Astrocyte of the spinal cord (primary cell): ENCODE measurements around the gene TMEM234.
A peak's percentile ranks its signal among the peaks of the same experiment; 100 is the strongest.

Experiments used
- DNase-seq: peaks from one replicate; pipeline ENCODE4 v3.0.0; 2011; ENCODE audit warnings: low read depth, low spot score
- H3K4me3 ChIP-seq: 2 replicates; pipeline ENCODE4 v1.5.1; 2011; ENCODE audit warnings: low read depth, mild to moderate bottlenecking, low read length, moderate library complexity
- in situ Hi-C: cut with HindIII; loops from 2 replicates; pipeline ENCODE4 v1.10.0; 2017; ENCODE audit warnings: low sequenced_read_pairs
- TF ChIP-seq, protein P1 (sequence below): IDR thresholded peaks from 2 replicates; pipeline ENCODE4 v1.5.1; 2012; ENCODE audit warnings: low read depth, mild to moderate bottlenecking, low read length, inconsistent platforms

Gene TMEM234

DNA sequence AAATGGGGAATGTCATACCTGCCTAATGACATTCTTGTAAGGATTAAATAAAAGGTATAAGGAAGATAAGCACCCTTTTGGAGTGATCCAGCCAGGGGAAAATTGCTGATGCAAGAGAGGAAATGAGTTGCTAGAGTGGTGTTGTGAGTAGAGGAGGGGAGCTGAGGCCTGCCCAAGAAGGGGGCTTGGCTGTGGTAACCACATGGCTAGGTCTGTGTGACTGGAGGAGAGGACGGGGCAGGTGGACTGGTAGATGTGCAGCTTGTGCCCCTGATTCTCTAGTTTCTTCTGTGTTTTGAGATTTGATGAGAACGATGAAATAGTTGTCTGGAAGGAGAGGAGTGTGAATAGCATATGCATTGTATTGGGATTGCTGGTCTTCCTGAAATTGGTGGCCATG is 36.1 kb downstream of the TMEM234 start:
- in situ Hi-C loops = no loop called here
- no peak overlapping the region for H3K4me3 ChIP-seq

DNA sequence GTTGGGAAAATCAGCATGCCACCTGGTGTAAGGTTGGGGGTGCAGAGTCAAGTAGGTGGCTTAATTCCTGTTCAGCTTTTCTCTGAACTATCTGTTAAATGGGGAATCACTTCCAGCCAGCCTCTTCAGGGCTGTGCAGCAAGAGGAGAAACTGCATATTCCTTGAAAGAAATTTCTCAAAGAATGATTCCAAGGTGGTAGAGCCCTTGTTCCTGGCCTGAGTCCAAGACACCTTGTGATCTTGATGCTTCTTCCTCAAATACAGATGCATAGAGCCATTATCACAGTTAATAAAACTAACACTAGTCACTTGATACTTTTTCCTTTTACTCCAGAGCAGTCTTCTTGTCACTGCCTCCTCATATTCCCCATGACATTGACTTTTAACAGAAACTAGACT is 37.5 kb downstream of the TMEM234 start:
- in situ Hi-C loops = no loop called here
- no peak overlapping the region for H3K4me3 ChIP-seq
- no peak for DNase-seq
- TF ChIP-seq, protein P1, sequence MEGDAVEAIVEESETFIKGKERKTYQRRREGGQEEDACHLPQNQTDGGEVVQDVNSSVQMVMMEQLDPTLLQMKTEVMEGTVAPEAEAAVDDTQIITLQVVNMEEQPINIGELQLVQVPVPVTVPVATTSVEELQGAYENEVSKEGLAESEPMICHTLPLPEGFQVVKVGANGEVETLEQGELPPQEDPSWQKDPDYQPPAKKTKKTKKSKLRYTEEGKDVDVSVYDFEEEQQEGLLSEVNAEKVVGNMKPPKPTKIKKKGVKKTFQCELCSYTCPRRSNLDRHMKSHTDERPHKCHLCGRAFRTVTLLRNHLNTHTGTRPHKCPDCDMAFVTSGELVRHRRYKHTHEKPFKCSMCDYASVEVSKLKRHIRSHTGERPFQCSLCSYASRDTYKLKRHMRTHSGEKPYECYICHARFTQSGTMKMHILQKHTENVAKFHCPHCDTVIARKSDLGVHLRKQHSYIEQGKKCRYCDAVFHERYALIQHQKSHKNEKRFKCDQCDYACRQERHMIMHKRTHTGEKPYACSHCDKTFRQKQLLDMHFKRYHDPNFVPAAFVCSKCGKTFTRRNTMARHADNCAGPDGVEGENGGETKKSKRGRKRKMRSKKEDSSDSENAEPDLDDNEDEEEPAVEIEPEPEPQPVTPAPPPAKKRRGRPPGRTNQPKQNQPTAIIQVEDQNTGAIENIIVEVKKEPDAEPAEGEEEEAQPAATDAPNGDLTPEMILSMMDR = no peak

More for the DNA sequence above, 36.1 kb downstream of the TMEM234 start:
- TF ChIP-seq, protein P1 = no peak
- DNase-seq = no peak

DNA sequence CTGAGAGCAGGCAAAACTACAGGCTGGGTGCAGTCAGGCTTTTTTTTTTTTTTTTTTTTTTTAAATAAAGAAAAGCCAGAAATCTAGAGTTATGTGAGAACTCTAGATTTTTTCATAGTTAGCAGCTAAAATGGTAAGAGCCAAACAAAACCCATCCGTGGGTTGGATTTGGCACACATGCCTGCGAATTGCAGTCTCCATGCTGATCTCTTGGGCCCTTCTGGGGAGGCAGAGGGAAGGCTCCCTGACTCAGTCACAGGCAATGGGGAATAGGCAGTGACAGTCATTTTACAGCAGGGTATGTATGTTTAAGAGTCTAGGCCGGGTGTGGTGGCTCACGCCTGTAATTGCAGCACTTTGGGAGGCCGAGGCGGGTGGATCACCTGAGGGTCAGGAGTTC is 40.1 kb downstream of the TMEM234 start:
- in situ Hi-C loops = no loop called here
- no peak overlapping the region for H3K4me3 ChIP-seq
- TF ChIP-seq, protein P1 = no peak
- no peak for DNase-seq

DNA sequence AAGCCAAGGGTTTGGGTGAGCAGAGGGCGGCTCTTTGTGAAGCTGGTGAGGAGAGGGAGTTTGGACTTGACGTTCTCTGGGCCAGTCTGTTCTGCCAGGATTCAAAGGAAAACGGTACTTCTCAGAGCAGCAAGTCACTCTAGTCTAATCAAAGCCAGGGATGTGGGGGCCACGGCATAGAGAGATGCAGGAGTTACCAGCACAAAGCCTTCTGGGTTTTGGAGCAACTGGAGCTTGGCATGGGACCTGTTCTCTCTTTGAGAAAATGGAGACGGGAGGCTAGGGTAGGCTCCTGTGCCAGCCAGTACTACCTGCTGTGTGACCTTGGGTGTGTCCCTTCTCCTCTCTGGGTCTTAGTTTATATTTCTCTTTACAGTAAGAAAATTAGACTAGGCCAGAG is 40.6 kb downstream of the TMEM234 start:
- peak overlapping the region; percentile 73 for H3K4me3 ChIP-seq
- DNase-seq = no peak
- TF ChIP-seq, protein P1 = no peak
- in situ Hi-C loops = no loop called here

DNA sequence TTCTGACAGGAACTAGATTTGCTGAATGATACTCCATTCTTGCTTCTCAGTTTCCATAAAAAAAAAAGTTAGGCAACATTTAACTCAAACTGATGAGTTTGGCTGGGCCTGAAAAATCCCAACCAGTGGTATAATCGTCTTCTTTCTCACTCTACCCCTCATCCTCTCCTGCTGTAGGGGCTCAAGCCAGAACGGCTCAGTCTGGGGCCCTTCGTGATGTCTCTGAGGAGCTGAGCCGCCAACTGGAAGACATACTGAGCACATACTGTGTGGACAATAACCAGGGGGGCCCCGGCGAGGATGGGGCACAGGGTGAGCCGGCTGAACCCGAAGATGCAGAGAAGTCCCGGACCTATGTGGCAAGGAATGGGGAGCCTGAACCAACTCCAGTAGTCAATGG is 41.1 kb downstream of the TMEM234 start:
- in situ Hi-C loops = no loop called here
- DNase-seq = no peak
- peak overlapping the region; percentile 73 for H3K4me3 ChIP-seq
- TF ChIP-seq, protein P1 = no peak

DNA sequence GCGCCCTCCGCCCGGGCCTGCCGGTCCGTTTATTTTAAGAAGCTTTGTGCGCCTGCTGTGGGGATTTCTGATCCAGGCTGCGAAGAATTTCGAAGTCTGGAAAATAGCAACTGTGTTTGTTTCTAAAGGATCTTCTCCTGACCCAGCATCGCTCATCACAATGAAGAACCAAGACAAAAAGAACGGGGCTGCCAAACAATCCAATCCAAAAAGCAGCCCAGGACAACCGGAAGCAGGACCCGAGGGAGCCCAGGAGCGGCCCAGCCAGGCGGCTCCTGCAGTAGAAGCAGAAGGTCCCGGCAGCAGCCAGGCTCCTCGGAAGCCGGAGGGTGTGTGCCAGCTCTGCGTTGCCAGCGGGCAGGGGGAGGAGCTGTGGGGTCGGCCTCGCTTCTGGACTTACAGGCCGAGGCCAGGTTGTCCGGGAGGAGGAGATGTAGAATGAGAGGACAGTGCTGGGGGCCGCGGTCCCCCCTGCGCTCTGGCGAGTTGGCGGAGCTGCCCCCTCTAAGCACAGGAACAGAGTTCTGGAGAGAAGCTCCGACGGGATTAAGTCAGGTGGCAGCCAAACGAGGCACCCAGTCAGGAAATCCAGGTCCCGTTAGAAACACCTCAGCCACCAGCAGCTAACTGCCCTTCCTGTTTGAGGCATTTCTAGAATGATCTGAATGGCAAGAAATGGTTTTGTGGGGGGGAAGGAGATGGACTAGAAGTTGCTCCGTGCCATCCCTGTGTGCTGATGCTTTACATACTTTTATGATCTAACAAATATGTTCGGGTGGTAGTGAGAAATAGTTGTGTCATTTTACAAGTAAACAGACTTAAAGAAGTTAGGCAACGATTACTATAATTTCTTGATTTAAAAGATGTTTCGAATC is 41.7 kb downstream of the TMEM234 start:
- TF ChIP-seq, protein P1 = no peak
- in situ Hi-C loops = no loop called here
- H3K4me3 ChIP-seq = peak overlapping the region; percentile 73
- DNase-seq = peak; percentile 25
